GM19467 (cell line): ENCODE measurements around the gene FAM118B.
"Not testable (repeated sequence)": the region's sequence is repeated elsewhere in the genome, so short reads cannot be mapped to it uniquely, and the experiment has no call there.

ENCODE experiments used
- ATAC-seq: cut with Tn5 transposase; IDR thresholded peaks from one replicate; pipeline ENCODE4 v1.9.1; 2021; ENCODE audit warnings: mild to moderate bottlenecking, moderate library complexity; ENCODE audit not compliant: unreplicated experiment

The FAM118B gene

GRCh38 chr11:126216526-126217305 lies 5.1 kb downstream of the FAM118B start:
- ATAC-seq = no peak

GRCh38 chr11:126217491-126217890 lies 5.9 kb downstream of the FAM118B start:
- no peak for ATAC-seq

DNA sequence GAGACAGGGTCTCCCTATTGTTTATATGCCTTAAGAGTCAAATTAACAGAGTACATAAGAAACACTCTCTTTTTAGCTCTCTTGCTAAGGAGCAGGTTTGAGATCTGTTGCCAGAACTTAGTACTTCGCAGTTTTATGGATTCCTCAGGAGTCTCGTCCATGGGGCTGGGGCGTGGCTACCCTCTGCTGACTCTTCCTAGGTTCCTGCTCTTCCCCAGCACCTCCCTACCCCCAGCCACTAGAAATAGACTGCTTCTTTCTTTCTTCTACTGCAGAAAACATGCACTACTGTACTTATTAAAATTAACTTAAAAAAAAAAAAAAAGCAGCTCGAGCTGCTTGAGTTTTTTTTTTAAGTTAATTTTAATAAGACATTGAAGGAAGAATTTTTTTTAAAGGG lies 8.0 kb downstream of the FAM118B start:
- no peak for ATAC-seq

- ATAC-seq = no peak
Observed at GRCh38 chr11:126224647-126225294, 13.2 kb downstream of the FAM118B start.

DNA sequence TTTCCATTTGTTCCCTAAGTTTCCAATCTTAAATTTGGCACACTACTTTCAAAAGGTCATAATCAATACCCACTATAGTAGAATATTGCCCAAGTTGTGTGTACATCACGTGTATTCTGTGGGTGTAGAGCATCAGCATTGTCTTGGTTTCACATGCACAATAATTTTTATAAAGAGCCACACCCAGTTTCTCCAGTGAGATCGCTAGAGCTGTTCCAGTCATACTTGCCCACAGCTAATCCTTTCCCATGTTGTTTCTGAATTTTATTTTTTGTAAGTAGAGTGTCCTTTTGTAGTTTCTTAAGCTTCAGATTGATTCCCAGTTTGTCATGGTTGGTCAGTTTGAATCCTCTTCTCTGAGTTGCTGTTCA lies 13.7 kb downstream of the FAM118B start:
- no peak for ATAC-seq

DNA sequence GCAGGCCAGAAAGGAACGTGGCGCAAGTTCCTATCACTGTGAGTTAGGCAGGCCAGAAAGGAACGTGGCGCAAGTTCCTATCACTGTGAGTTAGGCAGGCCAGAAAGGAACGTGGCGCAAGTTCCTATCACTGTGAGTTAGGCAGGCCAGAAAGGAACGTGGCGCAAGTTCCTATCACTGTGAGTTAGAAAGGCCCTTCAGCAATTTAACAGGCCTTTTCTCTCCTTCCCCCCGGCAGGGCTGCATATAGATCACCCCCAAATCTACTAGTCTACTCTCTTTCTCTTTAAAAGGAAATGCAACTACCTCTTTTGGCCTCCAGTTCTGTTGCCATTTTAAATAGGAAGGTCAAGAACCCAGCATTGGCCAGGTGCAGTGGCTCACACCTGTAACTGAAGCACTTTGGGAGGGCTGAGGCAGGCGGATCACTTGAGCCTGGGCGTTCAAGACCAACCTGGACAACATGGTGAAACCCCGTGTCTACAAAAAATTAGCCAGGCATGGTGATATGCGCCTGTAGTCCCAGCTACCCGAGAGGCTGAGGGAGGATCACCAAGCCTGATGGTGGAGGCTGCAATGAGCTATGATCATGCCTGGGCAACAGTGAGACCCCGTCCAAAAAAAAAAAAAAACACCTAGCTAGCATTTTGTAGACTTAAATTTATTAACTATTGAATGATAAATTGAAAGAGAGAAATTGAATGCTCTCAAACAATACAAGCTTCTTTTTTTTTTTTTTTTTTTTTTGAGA lies 14.9 kb downstream of the FAM118B start:
- no peak for ATAC-seq

GRCh38 chr11:126229858-126230540 lies 18.4 kb downstream of the FAM118B start:
- ATAC-seq = no peak

- no peak for ATAC-seq
Observed at GRCh38 chr11:126231725-126232459, 20.3 kb downstream of the FAM118B start.

DNA sequence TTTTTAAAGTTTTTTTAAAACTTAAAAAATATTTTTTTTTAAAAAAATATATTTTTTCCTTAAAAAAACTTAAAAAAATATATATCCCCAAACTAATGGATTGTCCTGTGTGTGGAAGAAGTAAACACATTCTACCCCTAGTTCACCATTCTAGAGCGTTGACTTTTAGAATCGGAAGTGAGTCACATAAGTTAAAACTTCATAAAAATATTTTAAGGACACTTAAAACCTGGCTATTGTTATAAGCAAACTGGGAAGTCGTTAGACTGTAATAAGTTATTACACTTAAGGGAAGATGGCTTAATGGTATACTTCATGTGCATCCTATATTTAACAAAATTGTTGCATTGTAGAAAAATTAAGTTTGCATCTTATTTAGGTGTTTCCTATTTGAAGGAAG lies 21.1 kb downstream of the FAM118B start:
- no peak for ATAC-seq

DNA sequence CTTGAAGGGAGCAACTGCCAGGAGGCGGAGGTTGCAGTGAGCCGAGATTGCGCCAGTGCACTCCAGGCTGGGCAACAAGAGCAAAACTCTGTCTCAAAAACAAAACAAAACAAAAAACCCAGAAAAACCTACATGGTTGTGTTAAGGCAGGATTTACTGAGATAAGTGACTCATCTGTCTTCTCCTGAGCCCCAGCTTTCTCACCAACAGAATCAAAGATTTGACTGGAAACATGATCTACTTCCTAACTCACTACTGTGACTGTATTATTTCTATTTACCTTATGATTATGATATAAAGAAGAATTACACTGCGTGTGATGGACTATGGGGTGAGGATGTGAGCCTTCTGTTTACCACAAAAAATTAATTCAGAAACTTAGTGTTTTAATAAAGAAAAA lies 21.8 kb downstream of the FAM118B start:
- no peak for ATAC-seq

DNA sequence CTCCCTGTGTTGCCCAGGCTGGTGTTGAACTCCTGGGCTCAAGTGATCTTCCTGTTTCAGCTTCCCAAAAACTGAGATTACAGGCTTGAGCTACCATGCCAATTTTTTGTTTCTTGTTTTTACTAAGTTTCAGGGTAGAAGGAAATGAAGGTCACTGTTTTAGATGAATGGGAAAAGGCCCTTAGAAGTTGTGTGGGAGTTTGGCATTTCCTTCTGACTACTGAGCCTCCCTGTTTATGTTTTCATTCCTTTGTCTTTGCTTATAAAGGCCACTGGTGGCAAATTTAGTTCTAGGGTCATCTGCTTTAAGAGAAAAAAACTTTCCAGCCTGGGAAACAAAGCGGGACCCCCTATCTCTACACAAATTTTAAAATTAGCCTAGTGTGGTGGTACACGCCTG lies 35.1 kb downstream of the FAM118B start:
- ATAC-seq = no peak

GRCh38 chr11:126253265-126253664 lies 41.7 kb downstream of the FAM118B start:
- no peak for ATAC-seq

DNA sequence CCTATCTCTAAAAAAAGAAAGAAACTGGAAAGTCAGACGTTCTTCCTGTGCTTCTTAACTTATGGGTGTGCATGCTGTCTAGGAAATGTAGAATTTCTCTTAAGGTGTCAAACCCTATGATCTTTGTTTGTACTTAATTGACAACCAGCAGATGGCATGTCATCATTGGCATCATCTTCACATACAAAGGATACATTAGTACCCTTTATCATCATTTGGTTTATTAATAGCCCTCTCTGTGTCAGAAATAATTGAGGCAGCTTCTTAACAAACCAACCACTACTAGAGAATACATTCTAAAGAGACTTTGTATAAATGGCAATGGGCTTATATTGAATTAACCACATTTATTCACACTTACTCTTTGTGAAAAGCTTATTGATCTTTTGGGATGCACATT lies 43.2 kb downstream of the FAM118B start:
- ATAC-seq = no peak

DNA sequence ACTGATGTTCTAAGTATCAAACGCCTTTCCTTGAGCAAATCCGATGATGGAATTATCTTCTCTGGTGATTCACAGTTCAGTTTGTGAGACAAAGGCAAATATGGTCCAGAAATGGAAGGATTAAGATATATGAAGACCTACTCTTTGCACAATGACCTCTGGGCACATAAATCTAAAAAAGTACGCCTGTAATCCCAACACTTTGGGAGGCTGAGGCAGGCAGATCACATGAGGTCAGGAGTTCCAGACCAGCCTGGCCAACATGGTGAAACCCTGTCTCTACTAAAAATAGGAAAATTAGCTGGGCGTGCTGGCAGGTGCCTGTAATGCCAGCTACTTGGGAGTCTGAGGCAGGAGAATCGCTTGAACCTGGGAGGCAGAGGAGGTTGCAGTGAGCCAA lies 43.9 kb downstream of the FAM118B start:
- not testable (repeated sequence) for ATAC-seq

GRCh38 chr11:126256216-126256615 lies 44.6 kb downstream of the FAM118B start:
- ATAC-seq = no peak

GRCh38 chr11:126257144-126257543 lies 45.6 kb downstream of the FAM118B start:
- ATAC-seq = no peak

DNA sequence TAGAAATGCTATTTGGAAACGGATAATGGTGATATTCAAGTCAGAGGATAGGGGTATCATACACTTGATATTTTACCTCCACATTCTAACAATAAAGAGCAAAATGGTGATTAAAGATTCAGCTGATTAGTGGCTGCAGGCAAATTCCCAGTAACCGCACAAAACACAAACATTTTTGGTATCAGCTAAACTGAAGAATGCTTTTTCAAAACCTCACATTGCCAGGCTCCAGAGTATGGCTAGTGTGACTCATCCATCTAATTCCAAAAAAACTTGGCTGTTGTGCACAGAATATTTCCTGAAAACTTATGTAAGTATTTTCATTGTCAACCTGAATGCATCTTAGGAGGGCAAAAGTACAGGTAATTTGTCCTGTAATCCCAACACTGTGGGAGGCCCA lies 46.2 kb downstream of the FAM118B start:
- no peak for ATAC-seq

DNA sequence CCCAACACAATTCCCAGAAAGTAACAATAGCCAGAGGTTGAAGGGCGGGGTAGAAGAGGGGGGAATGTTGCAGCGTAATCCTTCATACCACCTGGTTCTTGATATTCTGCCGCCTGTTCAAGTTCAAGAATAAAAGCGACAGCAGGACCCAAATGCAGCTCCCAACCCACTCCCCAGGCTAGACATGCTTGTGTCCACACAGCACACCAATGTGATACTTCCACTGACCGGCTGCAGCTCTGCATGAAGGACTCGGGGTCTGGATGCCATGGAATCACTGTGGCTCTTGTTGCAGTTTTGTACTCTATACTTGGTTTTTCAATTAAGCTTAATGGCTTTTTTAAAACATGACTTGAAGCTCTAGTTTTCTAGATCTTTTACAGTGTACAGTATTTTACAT lies 50.6 kb downstream of the FAM118B start:
- ATAC-seq = no peak

GRCh38 chr11:126263489-126263888 lies 51.9 kb downstream of the FAM118B start:
- ATAC-seq = no peak

- no peak for ATAC-seq
Observed at GRCh38 chr11:126265811-126266210, 54.2 kb downstream of the FAM118B start.

DNA sequence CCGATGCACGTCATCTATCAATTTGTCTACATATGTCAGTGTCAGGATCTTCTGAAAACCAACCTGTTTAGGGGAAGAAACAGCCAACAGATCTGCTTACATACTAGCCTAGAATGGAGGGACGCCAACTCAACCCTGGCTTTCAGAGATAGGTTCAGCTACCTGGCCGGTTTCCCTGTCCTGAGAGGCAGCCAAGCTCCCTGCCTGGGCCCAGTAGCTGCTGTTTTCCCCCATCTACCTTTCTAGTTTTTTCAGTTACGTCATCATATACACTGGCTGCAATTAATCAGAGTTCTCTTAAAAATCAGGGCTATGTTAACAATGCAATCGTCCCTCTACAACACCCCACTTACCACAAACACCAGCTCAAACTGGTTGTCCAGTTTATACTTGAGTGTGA lies 56.1 kb downstream of the FAM118B start:
- no peak for ATAC-seq
